ENCODE results near the gene IQGAP1.

The IQGAP1 gene

GRCh38 chr15:90451053-90451850 lies 63.2 kb downstream of the IQGAP1 start:
- no peak overlapping the region for H3K4me3 ChIP-seq (replicated peaks; ENCODE audit: low read depth, low read length)
- peak; percentile 71 for DNase-seq (ENCODE audit: extremely low read depth, low read depth)
- no peak for TF ChIP-seq CTCF (IDR thresholded peaks at IDR 0.05; ENCODE audit: low read depth, low read length, missing control alignments)

- no peak for TF ChIP-seq CTCF (IDR thresholded peaks at IDR 0.05; ENCODE audit: low read depth, low read length, missing control alignments)
- DNase-seq (ENCODE audit: extremely low read depth, low read depth), result no peak
- no peak overlapping the region for H3K4me3 ChIP-seq (replicated peaks; ENCODE audit: low read depth, low read length)
Observed at GRCh38 chr15:90456236-90456635, 68.2 kb downstream of the IQGAP1 start.

- DNase-seq (ENCODE audit: extremely low read depth, low read depth), result no peak
- no peak for TF ChIP-seq CTCF (IDR thresholded peaks at IDR 0.05; ENCODE audit: low read depth, low read length, missing control alignments)
- no peak overlapping the region for H3K4me3 ChIP-seq (replicated peaks; ENCODE audit: low read depth, low read length)
Observed at GRCh38 chr15:90458061-90458460, 70.0 kb downstream of the IQGAP1 start.

- no peak overlapping the region for H3K4me3 ChIP-seq (replicated peaks; ENCODE audit: low read depth, low read length)
- no peak for DNase-seq (ENCODE audit: extremely low read depth, low read depth)
- no peak for TF ChIP-seq CTCF (IDR thresholded peaks at IDR 0.05; ENCODE audit: low read depth, low read length, missing control alignments)
Observed at GRCh38 chr15:90459368-90459767, 71.3 kb downstream of the IQGAP1 start.

- H3K4me3 ChIP-seq (replicated peaks; ENCODE audit: low read depth, low read length), result no peak overlapping the region
- DNase-seq (ENCODE audit: extremely low read depth, low read depth), result no peak
- TF ChIP-seq CTCF (IDR thresholded peaks at IDR 0.05; ENCODE audit: low read depth, low read length, missing control alignments), result no peak
Observed at GRCh38 chr15:90460142-90460824, 72.2 kb downstream of the IQGAP1 start.

GRCh38 chr15:90463381-90463780 lies 75.3 kb downstream of the IQGAP1 start:
- no peak for DNase-seq (ENCODE audit: extremely low read depth, low read depth)

More at GRCh38 chr15:90463381-90463780, 75.3 kb downstream of the IQGAP1 start:
- no peak overlapping the region for H3K4me3 ChIP-seq (replicated peaks; ENCODE audit: low read depth, low read length)
- no peak for TF ChIP-seq CTCF (IDR thresholded peaks at IDR 0.05; ENCODE audit: low read depth, low read length, missing control alignments)
